T follicular helper cell (primary cell): ENCODE measurements around the gene ALX1.
"Not testable (repeated sequence)": the region's sequence is repeated elsewhere in the genome, so short reads cannot be mapped to it uniquely, and the experiment has no call there.

ENCODE experiments used
- DNase-seq: peaks from one replicate; pipeline ENCODE4 v3.0.0-alpha.2; 2020; ENCODE audit warnings: low read depth

ALX1 gene

DNA sequence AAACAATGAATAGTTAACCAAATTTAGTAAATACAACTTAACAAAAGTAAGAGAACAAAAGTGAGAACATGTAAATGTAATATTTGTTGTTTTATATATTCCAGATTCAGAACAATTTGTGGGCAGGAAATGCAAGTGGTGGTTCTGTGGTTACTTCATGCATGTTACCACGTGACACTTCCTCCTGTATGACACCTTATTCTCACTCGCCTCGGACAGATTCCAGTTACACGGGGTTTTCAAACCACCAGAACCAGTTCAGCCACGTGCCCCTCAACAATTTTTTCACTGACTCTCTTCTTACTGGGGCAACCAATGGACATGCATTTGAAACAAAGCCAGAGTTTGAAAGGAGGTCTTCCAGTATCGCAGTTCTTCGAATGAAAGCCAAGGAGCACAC lies 21.0 kb downstream of the ALX1 start:
- no peak for DNase-seq

GRCh38 chr12:85308374-85308773 lies 28.4 kb downstream of the ALX1 start:
- no peak for DNase-seq

- DNase-seq: no peak
Observed at GRCh38 chr12:85309125-85309566, 29.1 kb downstream of the ALX1 start.

- DNase-seq: no peak
Observed at GRCh38 chr12:85310025-85310424, 30.0 kb downstream of the ALX1 start.

DNA sequence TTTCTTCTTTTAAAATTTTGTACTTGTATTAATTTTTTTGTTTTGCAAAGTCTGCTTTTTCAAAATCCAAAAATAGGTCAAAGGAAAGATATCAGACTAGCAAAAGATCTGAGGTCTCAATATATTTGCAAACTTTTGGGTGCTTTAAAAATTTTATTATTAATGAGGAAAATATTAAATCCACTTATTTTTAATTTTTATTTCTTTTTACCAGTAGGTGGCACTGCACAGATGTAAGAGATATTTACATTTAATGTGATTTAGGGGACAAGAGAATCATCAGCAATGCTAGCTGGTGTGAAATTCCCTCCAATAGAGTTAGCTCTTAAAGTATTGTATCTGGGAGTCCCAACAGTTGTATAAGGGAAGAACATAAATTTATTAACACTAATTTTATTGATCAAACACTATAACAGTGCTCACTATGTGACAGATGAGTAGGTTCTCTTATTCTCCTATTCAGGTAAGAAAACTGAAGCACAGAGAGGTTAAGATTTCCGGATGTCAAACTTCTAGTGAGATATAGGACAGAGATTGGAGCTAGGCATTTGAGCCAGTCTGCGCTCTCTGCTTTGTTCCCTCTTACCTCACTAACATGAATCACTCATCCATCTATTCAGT lies 30.5 kb downstream of the ALX1 start:
- DNase-seq: no peak

DNA sequence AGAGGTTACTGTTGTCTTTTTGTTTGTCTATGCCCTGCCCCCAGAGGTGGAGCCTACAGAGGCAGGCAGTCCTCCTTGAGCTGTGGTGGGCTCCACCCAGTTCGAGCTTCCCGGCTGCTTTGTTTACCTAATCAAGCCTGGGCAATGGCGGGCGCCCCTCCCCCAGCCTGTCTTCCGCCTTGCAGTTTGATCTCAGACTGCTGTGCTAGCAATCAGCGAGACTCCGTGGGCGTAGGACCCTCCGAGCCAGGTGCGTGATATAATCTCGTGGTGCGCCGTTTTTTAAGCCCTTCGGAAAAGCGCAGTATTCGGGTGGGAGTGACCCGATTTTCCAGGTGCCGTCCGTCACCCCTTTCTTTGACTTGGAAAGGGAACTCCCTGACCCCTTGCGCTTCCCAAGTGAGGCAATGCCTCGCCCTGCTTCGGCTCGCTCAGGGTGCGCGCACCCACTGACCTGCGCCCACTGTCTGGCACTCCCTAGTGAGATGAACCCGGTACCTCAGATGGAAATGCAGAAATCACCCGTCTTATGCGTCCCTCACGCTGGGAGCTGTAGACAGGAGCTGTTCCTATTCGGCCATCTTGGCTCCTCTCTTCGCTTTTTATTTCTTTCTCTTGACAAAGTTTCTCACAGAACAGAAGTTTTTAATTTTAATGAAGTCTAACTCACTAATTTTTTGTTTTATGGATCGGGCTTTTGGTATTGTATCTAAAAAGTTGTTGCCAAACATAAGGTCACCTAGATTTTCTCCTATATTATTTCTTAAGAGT lies 38.0 kb downstream of the ALX1 start:
- DNase-seq: not testable (repeated sequence)

DNA sequence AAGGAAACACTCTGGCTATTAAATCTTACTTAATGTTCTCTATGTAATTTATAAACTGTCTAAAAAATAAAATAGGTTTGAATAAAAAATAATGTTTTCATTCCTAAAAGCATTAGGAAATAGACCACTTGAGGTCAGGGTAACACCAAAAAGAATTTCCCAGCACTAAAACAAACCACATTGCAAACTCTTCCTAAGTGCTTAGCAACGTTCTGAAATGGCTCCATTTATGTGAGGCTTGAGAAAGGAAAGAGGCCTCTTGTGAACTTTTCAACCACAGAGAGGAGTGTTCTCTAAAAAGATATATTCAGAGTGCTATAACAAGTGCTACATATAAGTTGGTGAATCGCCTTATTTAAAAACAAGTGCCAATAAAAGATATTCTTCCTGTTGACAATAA lies 42.7 kb downstream of the ALX1 start:
- no peak for DNase-seq

DNA sequence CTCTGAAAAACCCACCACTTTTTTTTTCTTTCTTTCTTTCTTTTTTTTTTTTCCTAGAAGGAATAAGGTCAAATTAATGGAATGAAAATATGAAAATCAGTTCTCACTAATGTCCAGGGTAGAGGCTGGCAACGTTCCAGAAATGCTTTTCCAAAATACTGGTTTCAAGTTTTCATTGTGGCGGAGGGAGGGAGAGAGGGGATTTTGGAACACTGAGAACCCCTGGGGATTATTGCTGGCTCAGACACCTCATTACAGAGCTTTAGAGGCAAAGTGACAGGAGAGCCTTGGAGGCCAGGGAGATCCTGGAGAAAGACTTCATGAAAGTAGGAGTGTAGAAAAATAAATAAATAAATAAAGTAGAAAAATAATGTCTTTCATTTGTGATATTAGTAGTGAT lies 45.4 kb downstream of the ALX1 start:
- no peak for DNase-seq

GRCh38 chr12:85329913-85330312 lies 49.9 kb downstream of the ALX1 start:
- no peak for DNase-seq

- no peak for DNase-seq
Observed at GRCh38 chr12:85348779-85349178, 68.8 kb downstream of the ALX1 start.

- DNase-seq: no peak
Observed at GRCh38 chr12:85350356-85350755, 70.3 kb downstream of the ALX1 start.
